Mucosa of descending colon (tissue), 3 donors: ENCODE measurements around the gene POLD1. TPM values are rescaled to one million over a fixed set of nuclear protein-coding genes. Genes with fewer than 3 reads are reported as not detected.

Experiments used
- ATAC-seq: fragments of 200-7000 bp; cut with Tn5 transposase; one replicate; pipeline ENCODE4 v1.9.1; 2020; ENCODE audit warnings: mild to moderate bottlenecking, moderate library complexity
- DNase-seq, 3 donors: peaks; one replicate each; pipeline ENCODE4 v3.0.0-alpha.2; 2020
- H3K36me3 ChIP-seq: fragments of 200-600 bp; one replicate; pipeline ENCODE4 v1.8.0; 2021; ENCODE audit warnings: low read depth, mild to moderate bottlenecking
- H3K4me1 ChIP-seq: fragments of 200-600 bp; one replicate; pipeline ENCODE4 v1.8.0; 2021; ENCODE audit warnings: low read depth, mild to moderate bottlenecking
- H3K4me3 ChIP-seq: fragments of 200-600 bp; one replicate; pipeline ENCODE4 v1.8.0; 2021; ENCODE audit warnings: mild to moderate bottlenecking
- H3K9me3 ChIP-seq: fragments of 200-600 bp; one replicate; pipeline ENCODE4 v1.8.0; 2021; ENCODE audit warnings: mild to moderate bottlenecking
- intact Hi-C, 2 donors: fragments of 100-400 bp; cut with DNase I in 1 of 2; cut with micrococcal nuclease in 1 of 2; formaldehyde crosslinking; loops; one replicate each; pipeline versions ENCODE4 v1.11.0 to v1.11.1; 2022; cut with DNase I, micrococcal nuclease
- total RNA-seq, 3 donors: library from RNA; stranded (reverse); fragmentation: NEBNext Ultra II Directional in 2 of 3; extraction: Animal tissue kit (Norgen Biotek cat#: 25700) in 2 of 3; gene quantifications; one replicate each; pipeline versions ENCODE4 v1.2.1 to v1.2.4, GENCODE V29; 2021 to 2023
- TF ChIP-seq, protein P1 (sequence below): fragments of 200-600 bp; IDR thresholded peaks from one replicate; pipeline ENCODE4 v1.8.0; 2022; ENCODE audit warnings: antibody characterized with exemption, mild to moderate bottlenecking
- donor health status: DM: no; HTN: no; CAD: no; lungs with moderate emphysema.
- donor health status: DM: no; HTN: no; CAD: no.
- donor health status: DM: no; HTN: yes; CAD: no.

The POLD1 gene
- total RNA-seq, 3 donors from 2014 or later = 20.8 to 27.9 (median 22.9) TPM

DNA sequence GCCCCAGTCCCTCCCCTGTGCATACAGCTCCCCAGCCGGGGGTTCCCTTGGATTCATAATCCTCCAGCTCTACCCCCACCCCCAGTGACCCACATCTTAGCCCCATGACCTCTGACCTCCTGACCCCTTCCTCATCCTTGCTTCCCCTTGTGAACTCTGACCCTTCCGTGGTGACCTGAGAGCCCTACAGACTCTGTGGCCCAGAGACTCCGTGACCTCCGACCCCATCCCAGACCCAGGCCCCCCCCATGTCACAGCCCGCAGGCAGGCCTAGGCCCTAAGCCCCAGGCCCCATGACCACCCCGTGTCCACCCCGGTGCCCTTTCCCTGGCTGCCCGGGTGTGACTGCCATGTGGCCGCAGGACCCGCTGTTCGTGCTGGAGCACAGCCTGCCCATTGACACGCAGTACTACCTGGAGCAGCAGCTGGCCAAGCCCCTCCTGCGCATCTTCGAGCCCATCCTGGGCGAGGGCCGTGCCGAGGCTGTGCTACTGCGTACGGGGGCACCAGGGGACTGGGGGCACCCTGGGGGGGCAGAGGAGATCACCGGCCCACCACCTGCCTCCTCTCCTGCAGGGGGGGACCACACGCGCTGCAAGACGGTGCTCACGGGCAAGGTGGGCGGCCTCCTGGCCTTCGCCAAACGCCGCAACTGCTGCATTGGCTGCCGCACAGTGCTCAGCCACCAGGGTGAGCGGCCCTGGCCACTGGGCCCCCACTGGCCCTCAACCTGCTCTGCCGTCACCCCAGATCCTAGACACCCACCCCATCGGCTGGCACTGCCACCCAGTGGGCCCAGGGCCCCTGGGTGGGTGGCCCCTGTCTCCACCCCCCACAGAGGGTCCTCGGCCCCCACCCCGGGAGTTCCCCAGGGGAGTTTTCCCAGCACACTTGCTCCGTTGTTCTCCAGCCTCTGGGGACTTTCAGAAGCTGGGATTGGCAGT lies 32.2 kb downstream of the POLD1 start:
- no peak for ATAC-seq
- intact Hi-C loops = loop anchor here in 1 of 2 donors (10.0 kb wide), 1 partner anchor 52 kb away; the partner anchor contains the start of gene NAPSA
- Histone ChIP-seq H3K4me3 (no peak overlapping the region), H3K4me1 (peaks cover 15% of the 10 kb centered on the region), H3K36me3 (no peaks in the 10 kb centered on the region), H3K9me3 (no peaks in the 10 kb centered on the region)
- DNase-seq = peak in 1 of 3 donors; percentile 67
- TF ChIP-seq, protein P1, sequence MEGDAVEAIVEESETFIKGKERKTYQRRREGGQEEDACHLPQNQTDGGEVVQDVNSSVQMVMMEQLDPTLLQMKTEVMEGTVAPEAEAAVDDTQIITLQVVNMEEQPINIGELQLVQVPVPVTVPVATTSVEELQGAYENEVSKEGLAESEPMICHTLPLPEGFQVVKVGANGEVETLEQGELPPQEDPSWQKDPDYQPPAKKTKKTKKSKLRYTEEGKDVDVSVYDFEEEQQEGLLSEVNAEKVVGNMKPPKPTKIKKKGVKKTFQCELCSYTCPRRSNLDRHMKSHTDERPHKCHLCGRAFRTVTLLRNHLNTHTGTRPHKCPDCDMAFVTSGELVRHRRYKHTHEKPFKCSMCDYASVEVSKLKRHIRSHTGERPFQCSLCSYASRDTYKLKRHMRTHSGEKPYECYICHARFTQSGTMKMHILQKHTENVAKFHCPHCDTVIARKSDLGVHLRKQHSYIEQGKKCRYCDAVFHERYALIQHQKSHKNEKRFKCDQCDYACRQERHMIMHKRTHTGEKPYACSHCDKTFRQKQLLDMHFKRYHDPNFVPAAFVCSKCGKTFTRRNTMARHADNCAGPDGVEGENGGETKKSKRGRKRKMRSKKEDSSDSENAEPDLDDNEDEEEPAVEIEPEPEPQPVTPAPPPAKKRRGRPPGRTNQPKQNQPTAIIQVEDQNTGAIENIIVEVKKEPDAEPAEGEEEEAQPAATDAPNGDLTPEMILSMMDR = no peak

DNA sequence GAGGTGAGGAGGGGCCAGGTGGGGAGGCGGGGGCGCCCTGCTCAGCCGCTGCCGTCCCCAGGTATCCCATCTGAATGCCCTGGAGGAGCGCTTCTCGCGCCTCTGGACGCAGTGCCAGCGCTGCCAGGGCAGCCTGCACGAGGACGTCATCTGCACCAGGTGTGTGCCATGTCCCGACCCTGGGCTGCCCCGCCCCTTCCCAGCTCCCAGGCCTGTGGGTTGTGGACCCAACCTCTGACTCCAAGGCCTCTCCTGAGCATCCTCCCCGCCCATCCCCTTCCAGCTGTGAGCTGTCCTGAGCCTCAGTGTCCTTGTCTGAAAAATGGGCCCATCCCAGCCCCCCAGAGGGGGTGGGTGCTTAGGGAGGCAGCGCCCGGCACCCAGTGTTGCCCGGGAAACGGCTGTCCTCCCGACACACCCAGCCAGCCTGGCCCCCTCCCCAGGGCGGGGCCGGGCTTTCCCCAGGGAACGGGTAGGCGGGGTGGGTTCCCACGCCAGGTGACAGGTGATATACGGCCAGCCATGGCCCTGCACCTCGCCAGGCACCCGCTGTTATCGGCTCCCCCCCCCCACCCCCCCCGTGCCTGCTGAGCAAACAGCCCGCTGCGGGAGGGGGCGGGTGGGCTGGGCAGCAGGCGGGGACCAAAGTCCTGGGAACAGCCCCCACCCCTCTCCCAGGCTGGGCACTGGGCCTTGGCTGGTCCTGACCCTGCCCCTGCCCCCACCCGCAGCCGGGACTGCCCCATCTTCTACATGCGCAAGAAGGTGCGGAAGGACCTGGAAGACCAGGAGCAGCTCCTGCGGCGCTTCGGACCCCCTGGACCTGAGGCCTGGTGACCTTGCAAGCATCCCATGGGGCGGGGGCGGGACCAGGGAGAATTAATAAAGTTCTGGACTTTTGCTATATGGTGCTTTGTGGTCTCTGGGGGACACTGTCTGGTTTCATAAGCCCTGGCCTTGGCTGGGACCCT lies 33.2 kb downstream of the POLD1 start:
- H3K9me3 ChIP-seq = no peaks in the 10 kb centered on the region
- intact Hi-C loops = loop anchor here in 1 of 2 donors (10.0 kb wide), 1 partner anchor 53 kb away; the partner anchor contains the start of gene NAPSA
- H3K4me3 ChIP-seq = no peak overlapping the region
- H3K36me3 ChIP-seq = no peaks in the 10 kb centered on the region
- DNase-seq (peak; percentile 52 to 81 (median 72)), ATAC-seq (peak; percentile 67)
- TF ChIP-seq, protein P1 = no peak
- peaks cover 13% of the 10 kb centered on the region for H3K4me1 ChIP-seq

DNA sequence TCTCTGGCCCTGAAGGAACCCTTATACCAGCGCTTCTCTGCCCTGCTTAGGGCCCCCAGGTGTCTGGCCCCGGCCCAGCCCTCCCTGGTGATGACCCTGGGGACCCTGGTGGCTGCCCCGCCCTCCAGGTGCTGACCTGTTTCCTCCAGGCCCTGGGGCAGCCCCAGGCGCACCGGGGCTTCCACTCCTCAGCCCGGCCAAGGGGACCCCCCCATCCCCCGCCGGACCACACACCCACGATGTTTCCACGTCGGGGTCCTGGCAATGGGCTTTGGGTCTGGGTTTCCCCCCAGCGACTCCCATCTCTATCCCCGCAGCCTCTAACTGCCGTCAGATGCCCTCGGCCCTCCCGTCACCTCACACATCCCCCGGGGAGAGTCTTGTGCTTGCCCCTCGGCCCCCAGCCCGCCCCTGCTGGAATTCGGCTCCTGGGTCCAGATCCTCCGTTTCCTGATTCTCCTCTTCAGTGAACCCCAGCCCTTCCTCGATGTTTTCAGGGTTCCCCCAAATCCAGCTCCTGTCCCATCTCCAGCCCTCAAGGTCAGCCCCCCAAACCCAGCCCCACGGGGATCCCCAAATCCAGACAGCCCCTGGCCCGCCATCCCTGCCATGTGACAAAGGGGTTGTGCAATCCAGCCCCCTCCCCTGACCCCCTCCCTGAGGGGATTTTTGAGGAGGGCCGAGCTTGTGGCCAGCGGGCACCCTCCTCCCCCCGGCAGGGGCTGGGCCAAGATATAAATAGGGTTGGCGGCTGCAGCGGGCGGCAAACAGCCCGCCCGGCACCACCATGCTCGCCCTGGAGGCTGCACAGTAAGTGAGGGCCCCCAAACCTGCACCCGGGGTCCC lies 34.3 kb downstream of the POLD1 start, which contains the start of gene SPIB:
TSS of gene SPIB (plus strand) at position 763 of the 846 bp plus-strand sequence. CDS start at position 788, 25 bp downstream.
- intact Hi-C loops = loop anchor here in 1 of 2 donors (10.0 kb wide), 1 partner anchor 54 kb away; the partner anchor contains the start of gene NAPSA
- no peak for ATAC-seq
- Histone ChIP-seq H3K9me3 (no peaks in the 10 kb centered on the region), H3K36me3 (no peaks in the 10 kb centered on the region), H3K4me1 (peaks cover 13% of the 10 kb centered on the region), H3K4me3 (no peak within 1 kb of the TSS)
- TF ChIP-seq, protein P1 = no peak
- peak in 1 of 3 donors; percentile 72 for DNase-seq

DNA sequence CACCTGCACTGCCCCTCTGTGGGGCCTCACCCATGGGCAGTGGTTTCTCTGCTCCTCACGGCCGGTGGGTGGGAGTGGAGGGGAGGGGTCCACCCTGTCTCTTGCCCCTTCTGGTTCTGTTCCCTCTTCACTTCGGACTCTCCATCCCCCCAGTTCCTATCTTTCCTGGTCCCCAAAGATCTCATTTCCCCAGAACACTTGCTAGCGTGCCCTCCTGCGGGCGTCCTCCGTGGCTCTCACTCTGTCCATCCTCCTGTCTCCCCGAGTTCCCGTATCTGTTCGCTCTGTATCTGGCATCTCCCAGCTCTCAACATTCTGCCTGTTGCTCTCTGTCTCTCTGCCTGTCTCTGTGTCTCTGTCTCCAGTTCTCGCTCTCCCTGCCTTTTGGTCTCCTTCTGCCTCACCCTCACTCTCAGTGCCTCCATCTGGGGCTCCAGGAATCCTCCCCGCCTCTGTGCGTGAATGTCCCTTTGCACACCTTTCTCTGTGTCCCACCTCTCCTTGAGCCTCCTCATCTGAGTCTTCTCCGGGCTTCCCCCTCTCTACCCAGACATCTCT lies 35.0 kb downstream of the POLD1 start:
- intact Hi-C loops = loop anchor here in 1 of 2 donors (10.0 kb wide), 1 partner anchor 54 kb away; the partner anchor contains the start of gene NAPSA
- no peak for DNase-seq
- no peaks in the 10 kb centered on the region for H3K9me3 ChIP-seq
- TF ChIP-seq, protein P1 = no peak
- no peak overlapping the region for H3K4me3 ChIP-seq
- H3K4me1 ChIP-seq = peaks cover 13% of the 10 kb centered on the region
- no peak for ATAC-seq
- no peaks in the 10 kb centered on the region for H3K36me3 ChIP-seq
